Thyroid gland (tissue), 4 donors: ENCODE results near the gene ENTHD1. TPM values are rescaled to one million over a fixed set of nuclear protein-coding genes. Genes with fewer than 3 reads are reported as not detected.

Source experiments
- DNase-seq, 2 donors: peaks; one replicate each; pipeline ENCODE4 v3.0.0-alpha.2; 2019
- H3K27ac ChIP-seq, 3 donors: fragments of 200-600 bp; sonication (generic); 1 replicate in 2 of 3; 2 replicates in 1 of 3; pipeline ENCODE4 v1.5.1; 2016 to 2019; ENCODE audit warnings: mild to moderate bottlenecking in 1 of 3, moderate library complexity in 1 of 3
- H3K27me3 ChIP-seq: fragments of 200-600 bp; sonication (generic); one replicate; pipeline ENCODE4 v1.5.1; 2019
- H3K36me3 ChIP-seq, 2 donors: fragments of 200-600 bp; sonication (generic); one replicate each; pipeline ENCODE4 v1.5.1; 2016 to 2019
- H3K4me1 ChIP-seq, 2 donors: fragments of 200-600 bp; sonication (generic); one replicate each; pipeline ENCODE4 v1.5.1; 2017 to 2019
- H3K4me3 ChIP-seq, 3 donors: fragments of 200-600 bp; sonication (generic); replicated peaks in 1 of 3; 1 replicate in 2 of 3; 2 replicates in 1 of 3; pipeline ENCODE4 v1.5.1; 2016; ENCODE audit warnings: mild to moderate bottlenecking in 1 of 3
- H3K9me3 ChIP-seq: fragments of 200-600 bp; sonication (generic); one replicate; pipeline ENCODE4 v1.5.1; 2017
- CTCF ChIP-seq, 6 experiments: fragments of 200-600 bp in 3 of 6; fragments of 450-650 bp in 3 of 6; sonication (generic) in 3 of 6; IDR thresholded peaks; one replicate each; pipeline ENCODE4 v1.5.1; 2016 to 2019; ENCODE audit warnings: antibody characterized with exemption in 6 of 6, mild to moderate bottlenecking in 2 of 6, inconsistent platforms in 1 of 6, moderate library complexity in 1 of 6
- POLR2A ChIP-seq, 2 donors: fragments of 450-650 bp; IDR thresholded peaks; one replicate each; pipeline ENCODE4 v1.6.1; 2017; ENCODE audit warnings: antibody characterized with exemption in 2 of 2, mild to moderate bottlenecking in 2 of 2, moderate library complexity in 1 of 2
- WGBS, 2 donors: methylation state at CpG; one replicate each; pipeline ENCODE4 v1.1.5; 2017; 5-methylcytosine and 5-hydroxymethylcytosine counted together
- intact Hi-C: fragments of 100-400 bp; cut with DNase I; formaldehyde crosslinking; loops from one replicate; pipeline ENCODE4 v1.15.1; 2023
- total RNA-seq, 4 donors: library from RNA; depleted of rRNA; stranded (reverse); fragments of >200 nt; gene quantifications; one replicate each; pipeline ENCODE4 v1.2.3, GENCODE V29; 2016

The ENTHD1 gene
- total RNA-seq, 4 donors from 2014 or later: 1.3 TPM; not detected in 3

- intact Hi-C loops: no loop called here
- no peak for TF ChIP-seq CTCF (IDR thresholded peaks at IDR 0.05)
- no peak for TF ChIP-seq POLR2A (IDR thresholded peaks at IDR 0.05)
- Histone ChIP-seq H3K9me3 (no peaks in the 10 kb centered on the region), H3K27me3 (no peaks in the 10 kb centered on the region), H3K4me1 (peaks cover 5 to 7% of the 10 kb centered on the region in 2 donors), H3K36me3 (no peaks in the 10 kb centered on the region), H3K27ac (no peak overlapping the region), H3K4me3 (no peak overlapping the region)
- 85 to 86% methylated on average over 5 of the region's 5 CpGs for WGBS, 2 donors
- no peak for DNase-seq
These were observed 185.7 kb downstream of the ENTHD1 start for GRCh38 chr22:39707816-39708215.

- no peak for DNase-seq
- no peak overlapping the region for H3K27ac ChIP-seq
- no peak overlapping the region for H3K4me3 ChIP-seq
- TF ChIP-seq POLR2A (IDR thresholded peaks at IDR 0.05) (no peak), CTCF (IDR thresholded peaks at IDR 0.05) (no peak)
- H3K4me1 ChIP-seq: peaks cover 5 to 7% of the 10 kb centered on the region in 2 donors
- no peaks in the 10 kb centered on the region for H3K36me3 ChIP-seq
- WGBS, 2 donors: 86 to 96% methylated on average over 4 to 5 of the region's 5 CpGs
- H3K27me3 ChIP-seq: no peaks in the 10 kb centered on the region
- intact Hi-C loops: no loop called here
- no peaks in the 10 kb centered on the region for H3K9me3 ChIP-seq
These were observed 186.2 kb downstream of the ENTHD1 start for GRCh38 chr22:39707351-39707750.

- 75 to 78% methylated on average over 25 to 27 of the region's 27 CpGs for WGBS, 2 donors
- Histone ChIP-seq H3K9me3 (no peaks in the 10 kb centered on the region), H3K4me3 (no peak overlapping the region), H3K27ac (no peak overlapping the region), H3K27me3 (no peaks in the 10 kb centered on the region), H3K4me1 (peaks cover 5 to 7% of the 10 kb centered on the region in 2 donors), H3K36me3 (no peaks in the 10 kb centered on the region)
- DNase-seq: no peak
- intact Hi-C loops: no loop called here
- no peak for TF ChIP-seq POLR2A (IDR thresholded peaks at IDR 0.05)
- no peak for TF ChIP-seq CTCF (IDR thresholded peaks at IDR 0.05)
These were observed 187.0 kb downstream of the ENTHD1 start for GRCh38 chr22:39706376-39707140.

GRCh38 chr22:39705386-39705785 is 188.2 kb downstream of the ENTHD1 start:
- H3K36me3 ChIP-seq: no peaks in the 10 kb centered on the region
- H3K27me3 ChIP-seq: no peaks in the 10 kb centered on the region
- H3K9me3 ChIP-seq: no peaks in the 10 kb centered on the region
- H3K27ac ChIP-seq: no peak overlapping the region
- 97 to 100% methylated on average over 8 to 11 of the region's 12 CpGs for WGBS, 2 donors
- no peaks in the 10 kb centered on the region for H3K4me1 ChIP-seq
- no peak overlapping the region for H3K4me3 ChIP-seq
- TF ChIP-seq POLR2A (IDR thresholded peaks at IDR 0.05) (no peak), CTCF (IDR thresholded peaks at IDR 0.05) (no peak)
- no peak for DNase-seq
- intact Hi-C loops: no loop called here

GRCh38 chr22:39703928-39704639 is 189.5 kb downstream of the ENTHD1 start:
- WGBS, 2 donors: 66 to 76% methylated on average over 17 of the region's 17 CpGs
- no peak for TF ChIP-seq POLR2A (IDR thresholded peaks at IDR 0.05)
- TF ChIP-seq CTCF (IDR thresholded peaks at IDR 0.05): no peak
- Histone ChIP-seq H3K27me3 (no peaks in the 10 kb centered on the region), H3K4me1 (no peaks in the 10 kb centered on the region), H3K27ac (no peak overlapping the region), H3K36me3 (no peaks in the 10 kb centered on the region), H3K9me3 (no peaks in the 10 kb centered on the region), H3K4me3 (no peak overlapping the region)
- intact Hi-C loops: no loop called here
- no peak for DNase-seq
